Stimulated activated CD4-positive, alpha-beta T cell treated with anti-CD3 and anti-CD28 coated beads, TNF-alpha, amount 100 ng/mL, for 4 hours (primary cell): ENCODE measurements around the gene IDH3A.

Experiments
- DNase-seq, 3 experiments: peaks; one replicate each; pipeline ENCODE4 v3.0.0-alpha.2; 2020; ENCODE audit warnings: low read depth in 3 of 3

Gene IDH3A

GRCh38 chr15:78216276-78217104, 67.3 kb downstream of the IDH3A start:
- no peak for DNase-seq

GRCh38 chr15:78220713-78221112, 71.6 kb downstream of the IDH3A start:
- no peak for DNase-seq
